BJ (cell line): ENCODE data around the gene UBAP2. TPM values are rescaled to one million over a fixed set of nuclear protein-coding genes. Genes with fewer than 3 reads are reported as not detected.
A peak's percentile ranks its signal among the peaks of the same experiment; 100 is the strongest.

Experiments
- CTCF ChIA-PET: fragments of 350-600 bp; formaldehyde crosslinking; extraction: SDS; loops from one replicate; lab custom pipeline; 2021; ENCODE audit warnings: antibody characterized with exemption, inconsistent platforms; lab: Yijun Ruan, JAX
- POLR2A ChIA-PET: fragments of 300-600 bp; sonication (Branson Sonifier 250); formaldehyde crosslinking; extraction: SDS; loops from one replicate; lab custom pipeline; 2021; ENCODE audit warnings: antibody characterized with exemption; lab: Charles Lee
- DNase-seq: peaks from one replicate; pipeline ENCODE4 v3.0.0-alpha.2; 2011; ENCODE audit warnings: low read depth
- H3K27me3 ChIP-seq: 2 replicates; pipeline ENCODE4 v1.6.0; 2011; ENCODE audit warnings: low read length; ENCODE audit not compliant: control insufficient read depth, insufficient read depth
- H3K36me3 ChIP-seq: 2 replicates; pipeline ENCODE4 v1.5.1; 2011; ENCODE audit warnings: low read length; ENCODE audit not compliant: control insufficient read depth, insufficient read depth
- H3K4me3 ChIP-seq: 2 replicates; pipeline ENCODE4 v1.5.1; 2011; ENCODE audit warnings: low read depth, mild to moderate bottlenecking, control low read depth, low read length
- polyA plus RNA-seq: library from polyadenylated mRNA; depleted of rRNA; stranded (reverse); fragments of >200 nt; gene quantifications from 2 replicates; pipeline ENCODE4 v1.2.3, GENCODE V29; 2011
- TF ChIP-seq, protein P1 (sequence below): IDR thresholded peaks from 2 replicates; pipeline ENCODE4 v1.5.1; 2011; ENCODE audit warnings: low read depth, mild to moderate bottlenecking, control low read depth, inconsistent platforms, low read length, moderate library complexity; ENCODE audit not compliant: insufficient read depth

UBAP2 gene
- polyA plus RNA-seq, 1 experiment, result 18.9 TPM

DNA sequence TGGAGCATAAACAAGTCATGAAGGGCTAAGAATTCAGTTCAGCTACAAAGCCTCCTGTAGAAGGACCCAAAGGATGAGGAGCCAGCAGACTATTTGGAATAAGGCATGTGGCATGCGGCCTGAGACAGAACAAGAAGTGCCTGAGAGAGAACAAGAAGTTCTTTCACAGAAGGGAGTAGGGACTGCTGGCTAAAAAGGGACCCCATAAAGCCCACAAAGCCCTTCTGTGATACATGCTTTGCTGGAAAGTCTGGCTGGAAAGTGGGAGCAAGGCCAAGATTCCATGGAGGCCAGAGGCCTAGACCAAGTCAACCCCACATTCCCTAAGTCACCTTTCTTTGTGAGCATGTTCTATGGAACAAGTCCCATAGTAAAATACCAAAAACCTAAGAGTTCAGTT, 35.9 kb upstream of the UBAP2 start:
- POLR2A ChIA-PET, result no interaction called here
- TF ChIP-seq, protein P1, sequence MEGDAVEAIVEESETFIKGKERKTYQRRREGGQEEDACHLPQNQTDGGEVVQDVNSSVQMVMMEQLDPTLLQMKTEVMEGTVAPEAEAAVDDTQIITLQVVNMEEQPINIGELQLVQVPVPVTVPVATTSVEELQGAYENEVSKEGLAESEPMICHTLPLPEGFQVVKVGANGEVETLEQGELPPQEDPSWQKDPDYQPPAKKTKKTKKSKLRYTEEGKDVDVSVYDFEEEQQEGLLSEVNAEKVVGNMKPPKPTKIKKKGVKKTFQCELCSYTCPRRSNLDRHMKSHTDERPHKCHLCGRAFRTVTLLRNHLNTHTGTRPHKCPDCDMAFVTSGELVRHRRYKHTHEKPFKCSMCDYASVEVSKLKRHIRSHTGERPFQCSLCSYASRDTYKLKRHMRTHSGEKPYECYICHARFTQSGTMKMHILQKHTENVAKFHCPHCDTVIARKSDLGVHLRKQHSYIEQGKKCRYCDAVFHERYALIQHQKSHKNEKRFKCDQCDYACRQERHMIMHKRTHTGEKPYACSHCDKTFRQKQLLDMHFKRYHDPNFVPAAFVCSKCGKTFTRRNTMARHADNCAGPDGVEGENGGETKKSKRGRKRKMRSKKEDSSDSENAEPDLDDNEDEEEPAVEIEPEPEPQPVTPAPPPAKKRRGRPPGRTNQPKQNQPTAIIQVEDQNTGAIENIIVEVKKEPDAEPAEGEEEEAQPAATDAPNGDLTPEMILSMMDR, result no peak
- peaks cover 14% of the 10 kb centered on the region for H3K36me3 ChIP-seq
- CTCF ChIA-PET, result interaction anchor here (0.8 to 2.1 kb wide), 4 partner anchors 8 to 235 kb away, joined by 3 to 10 read pairs (median 4); no protein-coding TSS in a partner anchor
- DNase-seq, result no peak
- H3K4me3 ChIP-seq, result no peak overlapping the region
- no peaks in the 10 kb centered on the region for H3K27me3 ChIP-seq

GRCh38 chr9:34079181-34079580, 30.5 kb upstream of the UBAP2 start:
- Histone ChIP-seq H3K4me3 (no peak overlapping the region), H3K36me3 (no peaks in the 10 kb centered on the region), H3K27me3 (no peaks in the 10 kb centered on the region)
- CTCF ChIA-PET, result interaction anchor here (1.0 kb wide), 1 partner anchor 10 kb away, joined by 3 read pairs; no protein-coding TSS in a partner anchor
- POLR2A ChIA-PET, result no interaction called here
- TF ChIP-seq, protein P1, result no peak
- DNase-seq, result no peak

GRCh38 chr9:34072868-34073590, 24.3 kb upstream of the UBAP2 start:
- ChIA-PET POLR2A (no interaction called here), CTCF (interaction anchor here (0.9 to 3.4 kb wide), 23 partner anchors 8 to 351 kb away, joined by 3 to 36 read pairs (median 7); partner anchors contain the start of gene UBAP2)
- TF ChIP-seq, protein P1, result no peak
- no peaks in the 10 kb centered on the region for H3K36me3 ChIP-seq
- DNase-seq, result peak; percentile 60
- H3K27me3 ChIP-seq, result no peaks in the 10 kb centered on the region
- no peak overlapping the region for H3K4me3 ChIP-seq

DNA sequence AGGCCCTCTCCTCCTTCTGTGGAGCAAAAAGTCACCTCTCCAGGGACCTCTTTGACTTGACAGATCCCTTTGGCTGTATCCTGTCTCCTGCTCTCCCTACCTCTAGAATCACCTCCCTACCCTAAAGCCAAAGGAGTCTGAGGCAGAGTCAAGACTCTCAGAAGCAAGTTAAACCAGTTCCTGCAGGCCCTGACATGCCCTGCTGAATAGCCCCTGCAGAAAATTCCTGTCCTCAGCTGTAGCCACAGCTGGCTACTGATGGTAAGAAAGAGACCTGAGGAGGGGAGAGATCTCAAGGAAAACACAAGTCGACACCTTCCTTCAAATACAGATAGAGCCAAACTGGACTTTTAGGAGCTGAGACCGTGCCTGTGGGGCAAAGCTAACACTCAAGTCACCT, 23.7 kb upstream of the UBAP2 start:
- no peak for DNase-seq
- CTCF ChIA-PET, result interaction anchor here (1.1 to 3.4 kb wide), 10 partner anchors 9 to 335 kb away, joined by 4 to 36 read pairs (median 8); no protein-coding TSS in a partner anchor
- POLR2A ChIA-PET, result no interaction called here
- Histone ChIP-seq H3K4me3 (no peak overlapping the region), H3K27me3 (no peaks in the 10 kb centered on the region), H3K36me3 (no peaks in the 10 kb centered on the region)
- TF ChIP-seq, protein P1, result no peak

DNA sequence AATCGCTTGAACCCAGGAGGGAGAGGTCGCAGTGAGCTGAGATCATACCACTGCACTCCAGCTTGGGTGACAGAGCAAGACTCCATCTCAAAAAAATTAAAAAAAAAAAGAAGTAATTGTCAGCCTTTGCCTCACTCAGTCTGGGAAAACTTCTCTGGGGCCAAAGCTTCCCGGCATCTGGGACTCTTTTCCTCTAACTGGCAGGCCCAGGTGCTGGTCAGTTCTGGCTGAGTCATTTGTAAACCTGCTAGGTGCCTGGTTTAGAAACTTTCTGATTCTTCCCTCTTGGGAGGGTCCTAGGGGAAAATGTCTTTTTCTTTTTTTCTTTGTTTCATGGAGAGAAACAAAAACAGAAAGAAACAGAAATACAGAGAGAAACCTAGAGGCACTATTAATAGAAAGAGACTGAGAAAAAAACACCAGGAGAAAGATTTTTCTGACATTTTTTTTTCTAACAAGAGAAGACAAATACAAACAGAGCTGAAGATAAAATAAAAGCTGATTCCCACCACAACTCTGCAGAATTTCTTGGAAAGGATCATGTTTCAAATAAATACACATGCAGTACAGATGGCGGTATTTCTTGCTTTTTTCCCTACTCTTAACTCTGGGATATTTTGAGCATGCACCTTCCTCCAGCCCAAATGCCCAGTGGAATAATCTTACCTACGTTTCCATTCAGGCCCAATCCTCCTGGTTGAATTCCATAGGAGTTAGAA, 22.1 kb upstream of the UBAP2 start:
- H3K4me3 ChIP-seq, result no peak overlapping the region
- H3K27me3 ChIP-seq, result no peaks in the 10 kb centered on the region
- CTCF ChIA-PET, result interaction anchor here (3.1 kb wide), 1 partner anchor 291 kb away, joined by 8 read pairs; no protein-coding TSS in a partner anchor
- peak; percentile 19 for DNase-seq
- POLR2A ChIA-PET, result interaction anchor here (0.6 to 0.7 kb wide), 3 partner anchors 16 to 94 kb away, joined by 3 to 4 read pairs (median 4); no protein-coding TSS in a partner anchor
- H3K36me3 ChIP-seq, result no peaks in the 10 kb centered on the region
- TF ChIP-seq, protein P1, result no peak
